Panc1 (cell line): ENCODE data around the gene MBTPS2.

Experiments used
- CTCF ChIP-seq: fragments of 450-650 bp; IDR thresholded peaks from 2 replicates; pipeline ENCODE4 v1.5.1; 2017; ENCODE audit warnings: mild to moderate bottlenecking
- POLR2AphosphoS5 ChIP-seq: IDR thresholded peaks from 2 replicates; pipeline ENCODE4 v1.6.1; 2012; ENCODE audit warnings: mild to moderate bottlenecking, low read depth, low read length, moderate library complexity
- REST ChIP-seq, 2 experiments: IDR thresholded peaks; 2 replicates each; pipeline ENCODE4 v1.6.1; 2011 to 2012; ENCODE audit warnings: low read depth in 2 of 2, control low read depth in 1 of 2, low read length in 1 of 2, mild to moderate bottlenecking in 1 of 2, moderate library complexity in 1 of 2; ENCODE audit not compliant: insufficient read depth in 1 of 2
- SIN3A ChIP-seq: IDR thresholded peaks from 2 replicates; pipeline ENCODE4 v1.6.1; 2012; ENCODE audit warnings: low read depth, mild to moderate bottlenecking, low read length, moderate library complexity, borderline replicate concordance; ENCODE audit not compliant: insufficient read depth
- TCF7L2 ChIP-seq: IDR thresholded peaks from 2 replicates; pipeline ENCODE4 v1.6.1; 2011; ENCODE audit warnings: mild to moderate bottlenecking, low read depth, low read length, inconsistent platforms

DNA sequence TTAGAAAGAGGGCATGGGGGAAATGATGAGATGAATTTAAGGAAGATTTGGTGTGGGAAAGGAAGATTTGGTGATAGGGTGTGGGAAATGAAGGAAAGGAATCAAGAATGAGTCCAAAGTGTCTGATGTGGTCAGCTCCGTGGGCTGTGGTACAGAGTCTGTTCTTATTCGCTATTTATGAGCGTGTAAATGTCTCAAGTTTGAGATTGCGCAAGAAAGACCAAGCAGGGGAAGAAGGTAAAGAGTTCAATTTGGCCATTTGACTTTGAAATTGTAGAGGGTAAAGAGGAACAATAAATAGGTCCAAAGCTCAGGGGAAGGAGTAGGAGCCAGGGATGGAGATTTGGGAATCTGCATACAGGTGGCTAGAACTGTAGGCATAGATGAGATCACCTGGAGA lies 89.8 kb downstream of the MBTPS2 start:
- TF ChIP-seq SIN3A, result no peak
- TF ChIP-seq CTCF, result no peak
- TF ChIP-seq REST (IDR thresholded peaks at IDR 0.05; ENCODE audit: insufficient read depth in 1 of 2, low read depth in 2 of 2, low read length in 1 of 2), result no peak
- no peak for TF ChIP-seq POLR2AphosphoS5
- TF ChIP-seq TCF7L2, result no peak
